Stimulated activated effector memory CD8-positive, alpha-beta T cell treated with anti-CD3 and anti-CD28 coated beads, Interleukin-12 subunit alpha, Interleukin-12 subunit beta, amount 100 ng/mL, for 72 hours (primary cell): ENCODE measurements around the gene LOXHD1.

ENCODE experiments used
- ATAC-seq: fragments of 150-1000 bp; cut with Tn5 transposase; 2 replicates; pipeline ENCODE4 v1.10.0; 2021
- DNase-seq, 2 donors: peaks; one replicate each; pipeline ENCODE4 v3.0.0; 2021 to 2022; ENCODE audit warnings: low spot score in 2 of 2
- H3K27ac Mint-ChIP-seq: one replicate; pipeline ENCODE4 v1.8.0; 2022; ENCODE audit warnings: mild to moderate bottlenecking, mixed read lengths
- H3K36me3 Mint-ChIP-seq: one replicate; pipeline ENCODE4 v1.8.0; 2022; ENCODE audit warnings: mild to moderate bottlenecking, mixed read lengths
- H3K4me1 Mint-ChIP-seq: one replicate; pipeline ENCODE4 v1.8.0; 2022; ENCODE audit warnings: mixed read lengths
- H3K4me3 Mint-ChIP-seq: one replicate; pipeline ENCODE4 v1.8.0; 2022; ENCODE audit warnings: mild to moderate bottlenecking, mixed read lengths
- H3K9me3 Mint-ChIP-seq: one replicate; pipeline ENCODE4 v1.8.0; 2022; ENCODE audit warnings: mixed read lengths

Gene LOXHD1

GRCh38 chr18:46622451-46622850 is 34.6 kb downstream of the LOXHD1 start:
- no peak overlapping the region for H3K4me3 Mint-ChIP-seq
- no peak overlapping the region for H3K27ac Mint-ChIP-seq
- H3K36me3 Mint-ChIP-seq, result no peaks in the 10 kb centered on the region
- ATAC-seq (no peak), DNase-seq (no peak)
- no peaks in the 10 kb centered on the region for H3K9me3 Mint-ChIP-seq
- H3K4me1 Mint-ChIP-seq, result peaks cover 20% of the 10 kb centered on the region

GRCh38 chr18:46621871-46622270 is 35.1 kb downstream of the LOXHD1 start:
- Mint-ChIP-seq H3K9me3 (no peaks in the 10 kb centered on the region), H3K27ac (no peak overlapping the region), H3K4me3 (no peak overlapping the region), H3K36me3 (no peaks in the 10 kb centered on the region), H3K4me1 (peaks cover 20% of the 10 kb centered on the region)
- no peak for DNase-seq
- ATAC-seq, result no peak

GRCh38 chr18:46621111-46621766 is 35.8 kb downstream of the LOXHD1 start:
- ATAC-seq (no peak), DNase-seq (peak in 1 of 2 donors; percentile 44)
- no peak overlapping the region for H3K27ac Mint-ChIP-seq
- H3K36me3 Mint-ChIP-seq, result no peaks in the 10 kb centered on the region
- H3K9me3 Mint-ChIP-seq, result no peaks in the 10 kb centered on the region
- H3K4me1 Mint-ChIP-seq, result peaks cover 20% of the 10 kb centered on the region
- H3K4me3 Mint-ChIP-seq, result no peak overlapping the region

GRCh38 chr18:46619559-46619958 is 37.5 kb downstream of the LOXHD1 start:
- no peaks in the 10 kb centered on the region for H3K36me3 Mint-ChIP-seq
- H3K9me3 Mint-ChIP-seq, result no peaks in the 10 kb centered on the region
- DNase-seq (no peak), ATAC-seq (no peak)
- H3K27ac Mint-ChIP-seq, result no peak overlapping the region
- H3K4me3 Mint-ChIP-seq, result no peak overlapping the region
- H3K4me1 Mint-ChIP-seq, result peaks cover 16% of the 10 kb centered on the region

GRCh38 chr18:46615720-46616119 is 41.3 kb downstream of the LOXHD1 start:
- DNase-seq, result no peak
- Mint-ChIP-seq H3K9me3 (no peaks in the 10 kb centered on the region), H3K4me1 (no peaks in the 10 kb centered on the region), H3K27ac (no peak overlapping the region), H3K4me3 (no peak overlapping the region), H3K36me3 (no peaks in the 10 kb centered on the region)
- no peak for ATAC-seq

GRCh38 chr18:46609048-46609447 is 48.0 kb downstream of the LOXHD1 start:
- Mint-ChIP-seq H3K4me1 (no peaks in the 10 kb centered on the region), H3K9me3 (no peaks in the 10 kb centered on the region), H3K27ac (no peak overlapping the region), H3K36me3 (no peaks in the 10 kb centered on the region), H3K4me3 (no peak overlapping the region)
- no peak for ATAC-seq
- no peak for DNase-seq

GRCh38 chr18:46607926-46608325 is 49.1 kb downstream of the LOXHD1 start:
- H3K27ac Mint-ChIP-seq, result no peak overlapping the region
- no peak for ATAC-seq
- no peaks in the 10 kb centered on the region for H3K36me3 Mint-ChIP-seq

GRCh38 chr18:46601141-46601805 is 55.7 kb downstream of the LOXHD1 start:
- no peak overlapping the region for H3K4me3 Mint-ChIP-seq
- no peak overlapping the region for H3K27ac Mint-ChIP-seq
- no peak for ATAC-seq
- no peaks in the 10 kb centered on the region for H3K9me3 Mint-ChIP-seq
- DNase-seq, result no peak
- no peaks in the 10 kb centered on the region for H3K4me1 Mint-ChIP-seq
- no peaks in the 10 kb centered on the region for H3K36me3 Mint-ChIP-seq

More at GRCh38 chr18:46607926-46608325, 49.1 kb downstream of the LOXHD1 start:
- DNase-seq, result no peak
- H3K4me3 Mint-ChIP-seq, result no peak overlapping the region
- H3K4me1 Mint-ChIP-seq, result no peaks in the 10 kb centered on the region
- H3K9me3 Mint-ChIP-seq, result no peaks in the 10 kb centered on the region

GRCh38 chr18:46596119-46596518 is 60.9 kb downstream of the LOXHD1 start:
- ATAC-seq (peak; percentile 61), DNase-seq (no peak)
- Mint-ChIP-seq H3K36me3 (no peaks in the 10 kb centered on the region), H3K4me1 (no peaks in the 10 kb centered on the region), H3K4me3 (no peak overlapping the region), H3K9me3 (no peaks in the 10 kb centered on the region), H3K27ac (no peak overlapping the region)

- Mint-ChIP-seq H3K27ac (no peak overlapping the region), H3K4me3 (no peak overlapping the region), H3K9me3 (no peaks in the 10 kb centered on the region), H3K36me3 (no peaks in the 10 kb centered on the region), H3K4me1 (no peaks in the 10 kb centered on the region)
- DNase-seq (no peak), ATAC-seq (no peak)
Observed at GRCh38 chr18:46591783-46592391, 65.1 kb downstream of the LOXHD1 start.

- no peak for DNase-seq
- no peak overlapping the region for H3K27ac Mint-ChIP-seq
- H3K9me3 Mint-ChIP-seq, result no peaks in the 10 kb centered on the region
- no peaks in the 10 kb centered on the region for H3K36me3 Mint-ChIP-seq
- no peak for ATAC-seq
- no peaks in the 10 kb centered on the region for H3K4me1 Mint-ChIP-seq
- H3K4me3 Mint-ChIP-seq, result no peak overlapping the region
Observed at GRCh38 chr18:46590103-46590502, 66.9 kb downstream of the LOXHD1 start.

- H3K9me3 Mint-ChIP-seq, result no peaks in the 10 kb centered on the region
- no peak overlapping the region for H3K4me3 Mint-ChIP-seq
- no peak overlapping the region for H3K27ac Mint-ChIP-seq
- ATAC-seq (no peak), DNase-seq (no peak)
- H3K4me1 Mint-ChIP-seq, result no peaks in the 10 kb centered on the region
- H3K36me3 Mint-ChIP-seq, result no peaks in the 10 kb centered on the region
Observed at GRCh38 chr18:46588971-46589660, 67.9 kb downstream of the LOXHD1 start.

- H3K36me3 Mint-ChIP-seq, result no peaks in the 10 kb centered on the region
- DNase-seq, result no peak
- no peaks in the 10 kb centered on the region for H3K4me1 Mint-ChIP-seq
- peaks cover 2% of the 10 kb centered on the region for H3K9me3 Mint-ChIP-seq
- no peak overlapping the region for H3K4me3 Mint-ChIP-seq
- no peak overlapping the region for H3K27ac Mint-ChIP-seq
- ATAC-seq, result no peak
Observed at GRCh38 chr18:46587600-46587999, 69.4 kb downstream of the LOXHD1 start.

- Mint-ChIP-seq H3K4me1 (no peaks in the 10 kb centered on the region), H3K27ac (no peak overlapping the region), H3K9me3 (peaks cover 25% of the 10 kb centered on the region), H3K4me3 (no peak overlapping the region), H3K36me3 (no peaks in the 10 kb centered on the region)
- no peak for ATAC-seq
- no peak for DNase-seq
Observed at GRCh38 chr18:46583711-46584110, 73.3 kb downstream of the LOXHD1 start.

GRCh38 chr18:46581648-46582047 is 75.4 kb downstream of the LOXHD1 start:
- Mint-ChIP-seq H3K4me1 (no peaks in the 10 kb centered on the region), H3K36me3 (no peaks in the 10 kb centered on the region), H3K4me3 (no peak overlapping the region), H3K27ac (no peak overlapping the region), H3K9me3 (peaks cover 25% of the 10 kb centered on the region)
- DNase-seq (no peak), ATAC-seq (no peak)
